Smooth muscle cell (in vitro differentiated cells): ENCODE data around the gene ZCCHC13. TPM values are rescaled to one million over a fixed set of nuclear protein-coding genes. Genes with fewer than 3 reads are reported as not detected.

Source experiments
- DNase-seq: peaks from one replicate; lab custom pipeline; 2025; ENCODE audit not compliant: unreplicated experiment; lab: John Stamatoyannopoulos, UW
- H2AFZ ChIP-seq: fragments of 200-600 bp; sonication (generic); 2 replicates; pipeline ENCODE4 v1.6.0; 2016; ENCODE audit warnings: antibody characterized with exemption, low read depth, mild to moderate bottlenecking
- H3F3A ChIP-seq: fragments of 200-600 bp; sonication (generic); 2 replicates; pipeline ENCODE4 v1.6.0; 2017; ENCODE audit warnings: antibody characterized with exemption, low read depth
- H3K27ac ChIP-seq: fragments of 200-600 bp; sonication (generic); 2 replicates; pipeline ENCODE4 v1.5.1; 2016; ENCODE audit warnings: low read depth, mild to moderate bottlenecking
- H3K27me3 ChIP-seq: fragments of 200-600 bp; sonication (generic); 2 replicates; pipeline ENCODE4 v1.6.1; 2016; ENCODE audit warnings: low read depth, mild to moderate bottlenecking
- H3K36me3 ChIP-seq: fragments of 200-600 bp; sonication (generic); 2 replicates; pipeline ENCODE4 v1.5.1; 2016; ENCODE audit warnings: low read depth
- H3K4me1 ChIP-seq: fragments of 200-600 bp; sonication (generic); 2 replicates; pipeline ENCODE4 v1.5.1; 2016; ENCODE audit warnings: low read depth
- H3K4me2 ChIP-seq: fragments of 200-600 bp; sonication (generic); 2 replicates; pipeline ENCODE4 v1.6.0; 2016; ENCODE audit warnings: mild to moderate bottlenecking
- H3K4me3 ChIP-seq: fragments of 200-600 bp; sonication (generic); 2 replicates; pipeline ENCODE4 v1.5.1; 2016; ENCODE audit warnings: mild to moderate bottlenecking
- H3K79me2 ChIP-seq: fragments of 200-600 bp; sonication (generic); 2 replicates; pipeline ENCODE4 v1.6.0; 2016; ENCODE audit warnings: low read depth, mild to moderate bottlenecking
- H3K9ac ChIP-seq: fragments of 200-600 bp; sonication (generic); 2 replicates; pipeline ENCODE4 v1.6.0; 2016; ENCODE audit warnings: low read depth
- H3K9me3 ChIP-seq: fragments of 200-600 bp; sonication (generic); replicated peaks from 2 replicates; pipeline ENCODE4 v1.5.1; 2016; ENCODE audit warnings: low read depth
- H4K20me1 ChIP-seq: fragments of 200-600 bp; sonication (generic); 2 replicates; pipeline ENCODE4 v1.6.0; 2016; ENCODE audit warnings: low read depth
- WGBS: methylation state at CpG from one replicate; pipeline ENCODE4 v1.1.7; 2016; ENCODE audit warnings: low lambda C conversion rate; 5-methylcytosine and 5-hydroxymethylcytosine counted together
- polyA plus RNA-seq: library from polyadenylated mRNA; unstranded; fragments of >200 nt; fragmentation: Nextera tagmentation; extraction: Ambion mirVana; gene quantifications from 2 replicates; pipeline ENCODE4 v1.2.1, GENCODE V29; 2016
- total RNA-seq: library from RNA; depleted of rRNA; stranded (reverse); fragments of >200 nt; gene quantifications from 2 replicates; pipeline ENCODE4 v1.2.3, GENCODE V29; 2014
- TF ChIP-seq, protein P1 (sequence below): fragments of 200-600 bp; sonication (generic); IDR thresholded peaks from 2 replicates; pipeline ENCODE4 v1.5.1; 2017; ENCODE audit warnings: borderline replicate concordance, mild to moderate bottlenecking, antibody characterized with exemption; ENCODE audit not compliant: insufficient read depth, poor library complexity, severe bottlenecking

The ZCCHC13 gene
- total and polyA plus RNA-seq, 2 experiments from 2014 or later: not detected

DNA sequence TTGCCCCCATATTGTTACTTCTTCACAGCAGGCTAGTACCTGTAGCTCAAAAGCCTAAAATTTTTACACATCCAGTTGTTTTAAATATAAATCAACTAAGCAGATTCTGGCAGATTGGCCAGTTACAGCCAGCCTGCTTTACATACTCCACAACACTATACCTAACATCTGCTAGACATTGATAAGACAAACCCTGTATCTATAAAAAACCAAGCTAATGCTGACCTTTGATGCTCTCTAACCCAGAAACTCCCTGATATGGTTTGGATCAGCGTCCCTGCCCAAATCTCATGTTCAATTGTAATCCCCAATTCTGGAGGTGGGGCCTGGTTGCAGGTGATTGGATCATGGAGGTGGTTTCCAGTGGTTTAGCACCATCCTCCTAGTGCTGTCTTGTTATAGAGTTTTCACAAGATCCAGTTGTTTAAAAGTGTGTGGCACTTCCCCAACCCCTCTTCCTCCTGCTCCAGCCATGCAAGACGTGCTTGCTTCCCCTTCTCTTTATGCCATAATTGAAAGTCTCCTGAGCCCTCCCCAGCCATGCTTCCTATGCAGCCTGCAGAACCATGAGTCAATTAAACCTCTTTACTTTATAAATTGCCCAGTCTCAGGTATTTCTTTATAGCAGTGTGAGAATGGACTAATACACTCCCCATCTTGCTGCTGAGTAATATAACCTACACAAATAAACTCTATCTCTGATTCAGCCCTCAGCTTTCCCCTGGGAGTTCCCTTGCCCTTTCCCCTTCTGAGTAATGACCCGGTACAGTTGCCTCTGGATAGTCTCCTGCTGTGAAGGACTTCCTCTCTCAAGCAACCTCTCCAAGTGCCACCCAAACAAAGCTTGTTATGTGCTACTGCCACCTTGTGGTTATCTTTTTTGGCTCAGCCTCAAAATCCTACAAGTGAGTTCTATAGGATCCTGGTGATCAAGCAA is 39.6 kb downstream of the ZCCHC13 start:
- H3K9me3 ChIP-seq: no peaks in the 10 kb centered on the region
- DNase-seq: no peak
- no peak overlapping the region for H2AFZ ChIP-seq
- H3K27ac ChIP-seq: no peak overlapping the region
- 49% methylated on average over 3 of the region's 3 CpGs for WGBS
- H3F3A ChIP-seq: no peaks in the 10 kb centered on the region
- no peaks in the 10 kb centered on the region for H3K4me1 ChIP-seq
- no peaks in the 10 kb centered on the region for H4K20me1 ChIP-seq
- TF ChIP-seq, protein P1, sequence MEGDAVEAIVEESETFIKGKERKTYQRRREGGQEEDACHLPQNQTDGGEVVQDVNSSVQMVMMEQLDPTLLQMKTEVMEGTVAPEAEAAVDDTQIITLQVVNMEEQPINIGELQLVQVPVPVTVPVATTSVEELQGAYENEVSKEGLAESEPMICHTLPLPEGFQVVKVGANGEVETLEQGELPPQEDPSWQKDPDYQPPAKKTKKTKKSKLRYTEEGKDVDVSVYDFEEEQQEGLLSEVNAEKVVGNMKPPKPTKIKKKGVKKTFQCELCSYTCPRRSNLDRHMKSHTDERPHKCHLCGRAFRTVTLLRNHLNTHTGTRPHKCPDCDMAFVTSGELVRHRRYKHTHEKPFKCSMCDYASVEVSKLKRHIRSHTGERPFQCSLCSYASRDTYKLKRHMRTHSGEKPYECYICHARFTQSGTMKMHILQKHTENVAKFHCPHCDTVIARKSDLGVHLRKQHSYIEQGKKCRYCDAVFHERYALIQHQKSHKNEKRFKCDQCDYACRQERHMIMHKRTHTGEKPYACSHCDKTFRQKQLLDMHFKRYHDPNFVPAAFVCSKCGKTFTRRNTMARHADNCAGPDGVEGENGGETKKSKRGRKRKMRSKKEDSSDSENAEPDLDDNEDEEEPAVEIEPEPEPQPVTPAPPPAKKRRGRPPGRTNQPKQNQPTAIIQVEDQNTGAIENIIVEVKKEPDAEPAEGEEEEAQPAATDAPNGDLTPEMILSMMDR: peak; percentile 51
- no peaks in the 10 kb centered on the region for H3K36me3 ChIP-seq
- H3K27me3 ChIP-seq: no peaks in the 10 kb centered on the region
- no peak overlapping the region for H3K4me2 ChIP-seq
- no peak overlapping the region for H3K9ac ChIP-seq
- no peaks in the 10 kb centered on the region for H3K79me2 ChIP-seq
- no peak overlapping the region for H3K4me3 ChIP-seq

DNA sequence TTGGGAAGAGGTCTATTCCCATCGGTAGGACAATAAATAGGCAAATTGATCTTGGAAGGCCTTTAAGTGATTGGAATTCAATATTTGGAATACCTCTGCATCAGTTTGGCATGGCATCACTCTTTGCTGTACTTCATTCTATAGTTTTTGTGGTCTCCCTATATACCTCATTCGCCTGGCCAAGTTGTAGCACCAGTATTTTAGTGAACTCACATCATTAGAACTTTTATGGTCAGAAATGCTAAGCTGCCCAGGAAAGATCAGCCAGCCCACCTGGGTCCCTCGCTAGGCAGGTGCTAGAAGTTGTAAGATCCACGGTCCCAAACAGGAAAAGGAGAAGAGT is 40.3 kb downstream of the ZCCHC13 start:
- TF ChIP-seq, protein P1: no peak
- no peaks in the 10 kb centered on the region for H3K9me3 ChIP-seq
- no peaks in the 10 kb centered on the region for H3K36me3 ChIP-seq

DNA sequence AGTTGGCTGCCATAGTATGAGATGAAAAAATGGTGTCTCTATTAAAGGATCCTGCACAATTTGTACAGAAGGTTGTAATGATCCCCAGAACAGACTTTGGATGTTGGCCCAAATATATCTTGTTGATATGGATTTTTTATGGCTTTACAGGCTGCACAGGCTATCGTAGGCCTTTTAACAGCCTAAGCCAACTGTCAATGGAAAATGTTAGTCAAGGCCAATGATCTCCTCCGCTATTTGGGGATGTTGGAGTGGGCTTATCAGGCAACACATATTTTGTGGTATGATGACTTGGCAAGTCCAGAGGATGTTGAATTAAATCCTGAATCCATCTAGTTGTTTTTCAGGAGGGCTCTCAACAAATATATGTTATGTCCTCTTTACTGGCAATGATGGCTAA is 42.1 kb downstream of the ZCCHC13 start:
- no peak overlapping the region for H2AFZ ChIP-seq
- no peaks in the 10 kb centered on the region for H3K9me3 ChIP-seq
- no peaks in the 10 kb centered on the region for H4K20me1 ChIP-seq
- H3K27ac ChIP-seq: no peak overlapping the region
- H3K79me2 ChIP-seq: no peaks in the 10 kb centered on the region
- 37% methylated on average over 2 of the region's 2 CpGs for WGBS
- no peaks in the 10 kb centered on the region for H3K27me3 ChIP-seq
- no peaks in the 10 kb centered on the region for H3F3A ChIP-seq
- H3K9ac ChIP-seq: no peak overlapping the region
- TF ChIP-seq, protein P1: no peak
- no peak overlapping the region for H3K4me2 ChIP-seq
- H3K36me3 ChIP-seq: no peaks in the 10 kb centered on the region
- H3K4me3 ChIP-seq: no peak overlapping the region
- no peaks in the 10 kb centered on the region for H3K4me1 ChIP-seq
- DNase-seq: no peak

More for the DNA sequence above, 40.3 kb downstream of the ZCCHC13 start:
- Histone ChIP-seq H3K4me2 (no peak overlapping the region), H3F3A (no peaks in the 10 kb centered on the region), H3K4me3 (no peak overlapping the region), H3K9ac (no peak overlapping the region), H3K27ac (no peak overlapping the region), H3K4me1 (no peaks in the 10 kb centered on the region), H3K27me3 (no peaks in the 10 kb centered on the region), H4K20me1 (no peaks in the 10 kb centered on the region), H3K79me2 (no peaks in the 10 kb centered on the region), H2AFZ (no peak overlapping the region)
- DNase-seq: no peak
- WGBS: 69% methylated on average over 4 of the region's 4 CpGs

DNA sequence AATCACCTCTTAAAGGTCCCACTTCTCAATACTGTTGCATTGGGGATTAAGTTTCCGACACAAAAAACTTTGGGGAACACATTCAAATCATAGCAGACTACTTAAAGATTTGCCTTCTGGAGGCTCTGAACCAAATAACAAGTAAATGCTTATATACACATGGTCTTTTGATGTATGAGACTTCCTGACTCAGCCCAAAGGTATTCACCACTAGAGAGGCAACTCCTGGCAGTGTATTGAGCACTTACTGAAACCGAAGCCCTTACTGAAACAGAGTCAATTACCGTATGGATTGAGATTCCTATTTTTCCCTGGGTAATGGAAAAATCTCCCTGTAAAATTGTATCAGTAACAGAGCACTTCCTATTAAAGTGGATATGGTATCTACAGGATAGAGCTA is 45.4 kb downstream of the ZCCHC13 start:
- no peak overlapping the region for H3K27ac ChIP-seq
- H3K4me2 ChIP-seq: no peak overlapping the region
- H3K27me3 ChIP-seq: no peaks in the 10 kb centered on the region
- DNase-seq: no peak
- H3K36me3 ChIP-seq: no peaks in the 10 kb centered on the region
- no peaks in the 10 kb centered on the region for H3F3A ChIP-seq
- no peaks in the 10 kb centered on the region for H3K79me2 ChIP-seq
- no peak overlapping the region for H3K4me3 ChIP-seq
- H3K9me3 ChIP-seq: no peaks in the 10 kb centered on the region
- TF ChIP-seq, protein P1: no peak
- no peaks in the 10 kb centered on the region for H3K4me1 ChIP-seq
- WGBS: 16% methylated on average over 3 of the region's 3 CpGs
- H4K20me1 ChIP-seq: no peaks in the 10 kb centered on the region
- no peak overlapping the region for H2AFZ ChIP-seq
- H3K9ac ChIP-seq: no peak overlapping the region
